SK-N-SH (cell line): Measurements from ENCODE around the gene ACVR1B. TPM values are rescaled to one million over a fixed set of nuclear protein-coding genes. Genes with fewer than 3 reads are reported as not detected.

Source experiments
- CTCF ChIA-PET: fragments of 300-600, 350-600 bp; formaldehyde crosslinking; extraction: SDS; loops from one replicate; lab custom pipeline; 2021; lab: Yijun Ruan, JAX
- POLR2A ChIA-PET: fragments of 350-600 bp; sonication (Branson Sonifier 250); formaldehyde crosslinking; extraction: SDS; loops from one replicate; lab custom pipeline; 2020; ENCODE audit warnings: antibody characterized with exemption, inconsistent platforms; lab: Yijun Ruan, JAX
- DNase-seq: peaks from one replicate; pipeline ENCODE4 v3.0.0; 2012
- H2AFZ ChIP-seq: fragments of 200-600 bp; sonication (generic); 2 replicates; pipeline ENCODE4 v1.8.1; 2016; ENCODE audit warnings: antibody characterized with exemption, mild to moderate bottlenecking, low read depth
- H3F3A ChIP-seq: fragments of 200-600 bp; sonication (generic); replicated peaks from 2 replicates; pipeline ENCODE3; 2016; ENCODE audit warnings: antibody characterized with exemption, mild to moderate bottlenecking; ENCODE audit not compliant: insufficient read depth
- H3K27ac ChIP-seq, 2 experiments: fragments of 200-500 bp in 1 of 2; fragments of 200-600 bp in 1 of 2; sonication (Bioruptor generic) in 1 of 2; sonication (generic), shearing (Covaris generic) in 1 of 2; 2 replicates each; pipeline versions ENCODE4 v1.5.1 to v1.6.1; 2014 to 2016; ENCODE audit warnings: low read depth in 2 of 2, inconsistent platforms in 1 of 2, low read length in 1 of 2, mild to moderate bottlenecking in 1 of 2, mixed read lengths in 1 of 2
- H3K27me3 ChIP-seq: fragments of 200-600 bp; sonication (generic), shearing (Covaris generic); 2 replicates; pipeline ENCODE4 v1.6.1; 2016; ENCODE audit warnings: mixed run types; ENCODE audit not compliant: insufficient read depth
- H3K36me3 ChIP-seq, 2 experiments: fragments of 200-500 bp in 1 of 2; fragments of 200-600 bp in 1 of 2; sonication (Bioruptor generic) in 1 of 2; sonication (generic) in 1 of 2; replicated peaks in 1 of 2; 2 replicates each; pipeline versions ENCODE3 to v1.5.1; 2014 to 2016; ENCODE audit warnings: low read length in 1 of 2, mild to moderate bottlenecking in 1 of 2; ENCODE audit not compliant: insufficient read depth in 2 of 2, control insufficient read depth in 1 of 2
- H3K4me1 ChIP-seq, 2 experiments: fragments of 200-500 bp in 1 of 2; fragments of 200-600 bp in 1 of 2; sonication (Bioruptor generic) in 1 of 2; sonication (generic), shearing (Covaris generic) in 1 of 2; 2 replicates each; pipeline versions ENCODE4 v1.5.1 to v1.6.1; 2014 to 2016; ENCODE audit warnings: low read depth in 1 of 2, low read length in 1 of 2, mixed run types in 1 of 2; ENCODE audit not compliant: insufficient read depth in 2 of 2, control insufficient read depth in 1 of 2
- H3K4me2 ChIP-seq: fragments of 200-600 bp; sonication (generic), shearing (Covaris generic); 2 replicates; pipeline ENCODE4 v1.6.1; 2017; ENCODE audit warnings: mixed run types
- H3K4me3 ChIP-seq, 2 experiments: fragments of 200-500 bp in 1 of 2; fragments of 200-600 bp in 1 of 2; sonication (Bioruptor generic) in 1 of 2; sonication (generic), shearing (Covaris generic) in 1 of 2; 2 replicates each; pipeline versions ENCODE4 v1.5.1 to v1.8.1; 2014 to 2016; ENCODE audit warnings: low read depth in 2 of 2, inconsistent platforms in 1 of 2, low read length in 1 of 2, mild to moderate bottlenecking in 1 of 2, mixed read lengths in 1 of 2, moderate library complexity in 1 of 2
- H3K79me2 ChIP-seq: fragments of 200-600 bp; sonication (generic); 2 replicates; pipeline ENCODE4 v1.8.1; 2017; ENCODE audit warnings: mild to moderate bottlenecking; ENCODE audit not compliant: insufficient read depth
- H3K9ac ChIP-seq: fragments of 200-600 bp; sonication (generic); 2 replicates; pipeline ENCODE4 v1.6.1; 2017; ENCODE audit warnings: mixed run types
- H3K9me2 ChIP-seq: fragments of 200-600 bp; sonication (generic); 2 replicates; pipeline ENCODE4 v1.6.1; 2017; ENCODE audit warnings: mixed run types
- H3K9me3 ChIP-seq: fragments of 200-600 bp; sonication (generic); 2 replicates; pipeline ENCODE4 v1.6.1; 2017; ENCODE audit warnings: mixed run types, mild to moderate bottlenecking, moderate library complexity
- H4K20me1 ChIP-seq: fragments of 200-600 bp; sonication (generic); 2 replicates; pipeline ENCODE4 v1.6.1; 2017; ENCODE audit warnings: mild to moderate bottlenecking, mixed run types; ENCODE audit not compliant: insufficient read depth
- EP300 ChIP-seq, 2 experiments: IDR thresholded peaks; 2 replicates each; pipeline versions ENCODE4 v1.4.0 to v1.6.1; 2012; ENCODE audit warnings: borderline replicate concordance in 1 of 2, low read depth in 1 of 2, low read length in 1 of 2
- FOSL2 ChIP-seq: IDR thresholded peaks from 2 replicates; pipeline ENCODE4 v1.4.0; 2012; ENCODE audit warnings: low read depth, mild to moderate bottlenecking, moderate library complexity, borderline replicate concordance
- FOXJ3 ChIP-seq: sonication (generic); formaldehyde crosslinking; IDR thresholded peaks from 2 replicates; pipeline ENCODE4 v1.5.1; 2020; ENCODE audit warnings: mild to moderate bottlenecking, missing genetic modification reagents
- GATA2 ChIP-seq: sonication (generic); formaldehyde crosslinking; IDR thresholded peaks from 2 replicates; pipeline ENCODE4 v1.5.0; 2020; ENCODE audit warnings: mild to moderate bottlenecking, missing genetic modification reagents
- JUND ChIP-seq: IDR thresholded peaks from 2 replicates; pipeline ENCODE4 v1.4.0; 2012
- MEF2A ChIP-seq: IDR thresholded peaks from 2 replicates; pipeline ENCODE4 v1.4.0; 2012; ENCODE audit warnings: low read depth, borderline replicate concordance
- MXI1 ChIP-seq: IDR thresholded peaks from 2 replicates; pipeline ENCODE4 v1.6.1; 2012; ENCODE audit warnings: mild to moderate bottlenecking, low read depth, low read length, improper control_type of control experiment
- POLR2AphosphoS5 ChIP-seq: IDR thresholded peaks from 2 replicates; pipeline ENCODE4 v1.6.1; 2012; ENCODE audit warnings: low read depth, low read length
- RCOR1 ChIP-seq: fragments of 150-350 bp; IDR thresholded peaks from 2 replicates; pipeline ENCODE4 v1.6.1; 2017; ENCODE audit warnings: antibody characterized with exemption, low read length
- RFX5 ChIP-seq: IDR thresholded peaks from 2 replicates; pipeline ENCODE4 v1.6.1; 2012; ENCODE audit warnings: mild to moderate bottlenecking, improper control_type of control experiment, low read length
- TCF12 ChIP-seq: IDR thresholded peaks from 2 replicates; pipeline ENCODE4 v1.4.0; 2012
- YY1 ChIP-seq: IDR thresholded peaks from 2 replicates; pipeline ENCODE4 v1.4.0; 2012; ENCODE audit warnings: low read depth, mild to moderate bottlenecking
- WGBS: methylation state at CpG from one replicate; pipeline ENCODE4 v1.1.6; 2017; ENCODE audit warnings: low lambda C conversion rate; 5-methylcytosine and 5-hydroxymethylcytosine counted together
- polyA plus RNA-seq, 3 experiments: library from polyadenylated mRNA; depleted of rRNA; stranded (reverse); fragments of >200 nt; gene quantifications; 2 replicates each; pipeline ENCODE4 v1.2.3, GENCODE V29; 2012
- TF ChIP-seq, protein P1 (sequence below): IDR thresholded peaks from 2 replicates; pipeline ENCODE4 v1.4.0; 2012; ENCODE audit warnings: low read depth
- TF ChIP-seq, protein P2 (sequence below): IDR thresholded peaks from 2 replicates; pipeline ENCODE4 v1.4.0; 2012; ENCODE audit warnings: low read depth, borderline replicate concordance
- TF ChIP-seq, protein P3 (sequence below): fragments of 150-350 bp; IDR thresholded peaks from 2 replicates; pipeline ENCODE4 v1.6.1; 2016; ENCODE audit warnings: mild to moderate bottlenecking, low read depth, low read length
- TF ChIP-seq, protein P4 (sequence below): fragments of 150-350 bp; IDR thresholded peaks from 2 replicates; pipeline ENCODE4 v1.6.1; 2017; ENCODE audit warnings: antibody characterized with exemption, low read length, low read depth, borderline replicate concordance

The ACVR1B gene
- polyA plus RNA-seq, 1 of the 3 experiments (the other 2 are of a cell fraction), result 12.1 TPM

DNA sequence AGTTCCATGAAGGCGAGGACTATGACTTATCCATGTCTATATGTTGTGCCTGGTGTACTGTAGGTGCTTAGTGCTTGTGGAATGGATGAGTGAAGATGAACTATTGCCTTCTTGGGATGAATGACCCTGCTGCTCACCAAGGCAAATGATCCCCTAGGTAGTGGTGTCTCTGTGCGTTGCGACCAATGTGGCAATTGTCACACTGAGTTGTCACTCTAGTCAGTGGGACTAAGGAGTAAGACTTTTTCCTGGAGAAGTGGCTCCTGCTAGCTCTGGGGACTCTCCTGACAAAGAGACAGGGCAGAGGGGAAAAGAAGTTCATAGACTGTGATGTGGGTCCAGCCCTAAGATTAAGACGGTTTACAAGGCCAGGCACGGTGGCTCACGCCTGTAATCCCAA lies 3.4 kb upstream of the ACVR1B start:
- TF ChIP-seq RFX5 (no peak), FOXJ3 (CRISPR knock-in tag) (no peak), MEF2A (no peak), TCF12 (no peak), EP300 (IDR thresholded peaks at IDR 0.05; ENCODE audit: borderline replicate concordance in 1 of 2, low read depth in 1 of 2, low read length in 1 of 2) (no peak), RCOR1 (no peak), FOSL2 (no peak), JUND (no peak), MXI1 (no peak), YY1 (no peak), POLR2AphosphoS5 (no peak), GATA2 (CRISPR knock-in tag) (no peak)
- TF ChIP-seq, protein P1, sequence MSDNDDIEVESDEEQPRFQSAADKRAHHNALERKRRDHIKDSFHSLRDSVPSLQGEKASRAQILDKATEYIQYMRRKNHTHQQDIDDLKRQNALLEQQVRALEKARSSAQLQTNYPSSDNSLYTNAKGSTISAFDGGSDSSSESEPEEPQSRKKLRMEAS, result no peak
- TF ChIP-seq, protein P2, sequence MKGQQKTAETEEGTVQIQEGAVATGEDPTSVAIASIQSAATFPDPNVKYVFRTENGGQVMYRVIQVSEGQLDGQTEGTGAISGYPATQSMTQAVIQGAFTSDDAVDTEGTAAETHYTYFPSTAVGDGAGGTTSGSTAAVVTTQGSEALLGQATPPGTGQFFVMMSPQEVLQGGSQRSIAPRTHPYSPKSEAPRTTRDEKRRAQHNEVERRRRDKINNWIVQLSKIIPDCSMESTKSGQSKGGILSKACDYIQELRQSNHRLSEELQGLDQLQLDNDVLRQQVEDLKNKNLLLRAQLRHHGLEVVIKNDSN, result no peak
- TF ChIP-seq, protein P3, sequence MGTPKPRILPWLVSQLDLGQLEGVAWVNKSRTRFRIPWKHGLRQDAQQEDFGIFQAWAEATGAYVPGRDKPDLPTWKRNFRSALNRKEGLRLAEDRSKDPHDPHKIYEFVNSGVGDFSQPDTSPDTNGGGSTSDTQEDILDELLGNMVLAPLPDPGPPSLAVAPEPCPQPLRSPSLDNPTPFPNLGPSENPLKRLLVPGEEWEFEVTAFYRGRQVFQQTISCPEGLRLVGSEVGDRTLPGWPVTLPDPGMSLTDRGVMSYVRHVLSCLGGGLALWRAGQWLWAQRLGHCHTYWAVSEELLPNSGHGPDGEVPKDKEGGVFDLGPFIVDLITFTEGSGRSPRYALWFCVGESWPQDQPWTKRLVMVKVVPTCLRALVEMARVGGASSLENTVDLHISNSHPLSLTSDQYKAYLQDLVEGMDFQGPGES, result no peak
- TF ChIP-seq, protein P4, sequence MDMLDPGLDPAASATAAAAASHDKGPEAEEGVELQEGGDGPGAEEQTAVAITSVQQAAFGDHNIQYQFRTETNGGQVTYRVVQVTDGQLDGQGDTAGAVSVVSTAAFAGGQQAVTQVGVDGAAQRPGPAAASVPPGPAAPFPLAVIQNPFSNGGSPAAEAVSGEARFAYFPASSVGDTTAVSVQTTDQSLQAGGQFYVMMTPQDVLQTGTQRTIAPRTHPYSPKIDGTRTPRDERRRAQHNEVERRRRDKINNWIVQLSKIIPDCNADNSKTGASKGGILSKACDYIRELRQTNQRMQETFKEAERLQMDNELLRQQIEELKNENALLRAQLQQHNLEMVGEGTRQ, result no peak
- no peaks in the 10 kb centered on the region for H3K9me3 ChIP-seq
- H3K9ac ChIP-seq, result no peak overlapping the region
- ChIA-PET CTCF (no interaction called here), POLR2A (no interaction called here)
- H3K4me1 ChIP-seq, result peaks cover 6 to 7% of the 10 kb centered on the region in 2 experiments; a peak in 2 of 4 replicates
- no peak for DNase-seq
- H3K4me2 ChIP-seq, result no peak overlapping the region
- H3K9me2 ChIP-seq, result no peaks in the 10 kb centered on the region
- H3K27me3 ChIP-seq, result 0 out of 2 replicates have a peak, but pooled peaks cover 9% of the 10 kb centered on the region
- H3K36me3 ChIP-seq, result peaks cover 0 to 4% of the 10 kb centered on the region in 2 experiments
- no peak overlapping the region for H2AFZ ChIP-seq
- H3F3A ChIP-seq, result peaks cover 8% of the 10 kb centered on the region
- H4K20me1 ChIP-seq, result no peaks in the 10 kb centered on the region
- WGBS, result 78% methylated on average over 6 of the region's 6 CpGs
- peaks cover 9% of the 10 kb centered on the region; the same call in 1 of the 2 replicates for H3K79me2 ChIP-seq
- no peak overlapping the region for H3K27ac ChIP-seq
- H3K4me3 ChIP-seq, result no peak overlapping the region
